Ramos (cell line): ENCODE results near the gene CD79A.

Experiments used
- in situ Hi-C: fragments of 300-500 bp; cut with MboI; formaldehyde crosslinking; loops from one replicate; pipeline ENCODE4 v1.14.3; 2022; ENCODE audit warnings: low sequenced_read_pairs; ENCODE audit not compliant: unreplicated experiment

CD79A gene

DNA sequence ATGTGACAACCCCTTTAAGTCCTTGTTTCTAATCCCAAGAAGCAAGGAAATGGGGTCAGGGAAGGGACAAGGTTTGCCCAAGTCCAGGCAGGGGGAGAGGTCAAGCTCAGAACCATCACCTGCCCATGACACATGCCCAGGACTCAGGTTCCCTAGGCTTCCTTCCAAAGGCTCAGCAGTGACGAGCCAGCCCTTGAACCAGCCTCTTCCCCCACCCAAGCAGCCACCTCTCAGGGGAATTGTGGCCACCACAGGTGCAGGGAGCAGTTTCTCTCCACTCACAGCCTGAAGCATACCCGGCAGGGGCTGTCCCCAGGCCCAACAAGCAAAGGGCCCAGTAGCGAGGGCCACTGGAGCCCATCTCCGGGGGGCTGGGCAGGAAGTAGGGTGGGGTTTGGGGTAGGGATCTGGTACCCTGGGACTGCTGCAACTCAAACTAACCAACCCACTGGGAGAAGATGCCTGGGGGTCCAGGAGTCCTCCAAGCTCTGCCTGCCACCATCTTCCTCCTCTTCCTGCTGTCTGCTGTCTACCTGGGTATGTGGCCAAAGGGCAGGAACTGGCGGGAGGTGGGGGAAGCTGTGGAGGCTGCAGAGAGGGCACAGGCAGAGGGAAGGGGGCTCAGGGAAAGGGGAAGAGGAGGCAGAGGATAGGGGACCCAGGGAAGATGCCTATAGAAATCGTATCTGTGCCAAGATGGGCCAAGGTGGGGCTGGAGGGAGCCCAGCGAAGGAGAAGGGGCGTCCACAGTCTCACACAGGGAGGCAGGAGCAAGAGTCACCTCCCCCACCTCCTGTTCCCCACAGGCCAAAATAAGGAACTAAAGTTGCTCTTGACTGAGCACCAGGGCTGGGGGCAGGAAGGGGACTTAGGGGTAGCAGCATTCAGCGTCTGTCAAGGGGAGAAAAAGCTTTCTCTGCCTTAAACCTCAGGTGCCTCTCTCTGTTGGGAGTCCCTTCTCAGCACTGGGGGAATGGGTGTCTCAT lies at the start of gene CD79A:
Gene CD79A (plus strand): TSS at position 433 of the 986 bp plus-strand sequence. CDS start 26 bp downstream, at position 459.
- in situ Hi-C loops: no loop called here

DNA sequence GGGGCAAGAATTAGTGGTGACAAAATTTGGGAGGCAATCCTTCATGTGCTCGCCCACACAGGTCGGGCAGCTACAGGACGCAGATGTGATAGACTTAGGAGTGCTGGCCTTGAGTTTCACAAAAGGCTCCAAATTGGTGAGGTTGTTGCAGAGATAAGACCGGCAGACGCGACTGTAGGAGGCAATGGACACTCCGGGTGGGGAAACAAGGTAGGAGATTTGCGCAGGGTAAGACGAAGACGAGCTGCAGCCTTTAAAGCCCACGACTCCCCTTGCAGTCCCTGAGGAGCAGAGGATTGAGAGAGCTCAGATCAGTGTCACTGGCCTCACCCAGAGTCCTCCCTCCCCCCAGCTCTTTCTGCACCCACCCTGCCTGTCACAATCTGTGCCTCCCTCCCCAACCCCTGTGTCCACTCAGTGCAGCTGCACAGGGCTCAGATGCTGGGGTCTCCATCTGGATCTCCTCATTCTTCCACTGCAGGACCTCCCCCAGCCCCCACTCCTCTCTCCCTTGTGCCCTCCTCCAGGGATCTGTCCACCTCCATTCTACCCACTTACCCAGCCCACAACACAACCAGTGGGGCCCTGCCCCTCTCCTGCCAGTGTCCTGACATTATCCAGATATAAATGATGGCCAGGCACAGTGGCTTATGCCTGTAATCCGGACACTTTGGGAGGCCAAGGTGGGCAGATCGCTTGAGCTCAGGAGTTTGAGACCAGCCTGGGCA lies 38.9 kb upstream of the CD79A start:
- in situ Hi-C loops: no loop called here

DNA sequence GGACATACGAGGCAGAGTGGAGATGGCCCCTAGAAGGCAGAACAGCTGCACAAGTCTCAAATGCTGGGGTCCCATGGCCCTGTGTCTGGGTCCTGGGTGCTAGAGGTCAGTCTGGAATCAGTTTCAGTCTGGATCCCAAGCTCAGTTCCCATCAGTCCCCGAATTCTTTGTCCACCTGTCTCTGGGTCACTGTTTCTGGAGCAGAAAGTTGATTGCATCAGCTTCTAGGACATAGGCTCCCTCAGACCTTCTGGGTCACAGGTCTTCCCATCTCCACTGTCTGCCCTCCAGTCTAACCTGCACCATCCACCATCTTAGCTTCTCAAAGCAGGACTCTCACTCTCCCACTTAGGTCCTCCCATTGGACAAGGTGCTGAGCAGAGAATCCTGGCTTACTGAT lies 37.9 kb upstream of the CD79A start:
- in situ Hi-C loops: no loop called here

DNA sequence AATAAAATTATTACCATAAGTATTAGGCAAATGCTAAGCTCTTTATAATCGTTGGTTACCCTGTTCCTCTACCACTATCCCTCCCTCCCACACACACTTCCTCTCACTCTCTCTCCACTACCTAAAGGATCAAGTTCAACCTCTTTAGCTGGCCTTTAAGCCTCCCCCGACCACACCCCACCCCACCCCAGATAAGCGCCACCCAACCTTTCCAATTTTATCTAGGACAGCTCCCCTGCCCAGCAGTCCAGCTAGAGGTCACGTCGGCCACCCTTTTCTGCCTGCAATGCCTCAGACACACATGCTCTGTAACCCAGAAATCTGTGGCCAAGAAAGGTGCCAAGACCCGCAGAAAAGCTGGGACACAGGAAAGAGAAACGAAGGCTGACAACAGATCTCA lies 33.7 kb upstream of the CD79A start:
- in situ Hi-C loops: no loop called here

DNA sequence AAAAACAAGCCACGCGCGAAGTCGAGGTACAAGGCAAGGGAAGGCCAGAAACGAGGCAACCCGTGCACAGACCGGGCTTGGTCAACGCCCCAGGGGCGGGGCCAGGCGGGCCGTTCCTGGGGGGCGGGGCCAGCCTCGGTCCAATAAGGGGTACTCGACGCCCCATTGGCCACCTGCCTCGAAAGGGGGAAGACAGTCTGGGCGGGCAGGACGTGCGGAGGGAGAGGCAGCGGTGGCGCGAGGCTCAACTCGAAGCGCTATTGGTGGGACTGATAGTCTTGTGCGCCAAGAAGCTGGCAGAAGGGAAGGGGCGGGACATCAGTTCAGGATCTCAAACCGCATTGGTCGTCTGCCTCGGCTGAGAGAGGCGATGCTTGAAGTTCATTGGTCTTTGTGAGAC lies 32.5 kb upstream of the CD79A start, which contains the start of gene LYPD4:
Gene LYPD4 (minus strand): TSS at position 83 of the 400 bp plus-strand sequence. CDS start 5,398 bp downstream, outside the sequence.
- in situ Hi-C loops: no loop called here

DNA sequence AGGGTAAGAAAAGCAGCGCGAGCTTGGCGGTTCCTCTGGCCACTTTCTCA lies 32.3 kb upstream of the CD79A start, which contains the start of gene DMRTC2:
Gene DMRTC2 (plus strand): TSS at position 42 of the 50 bp plus-strand sequence. CDS start 2,387 bp downstream, outside the sequence.
- in situ Hi-C loops: no loop called here

DNA sequence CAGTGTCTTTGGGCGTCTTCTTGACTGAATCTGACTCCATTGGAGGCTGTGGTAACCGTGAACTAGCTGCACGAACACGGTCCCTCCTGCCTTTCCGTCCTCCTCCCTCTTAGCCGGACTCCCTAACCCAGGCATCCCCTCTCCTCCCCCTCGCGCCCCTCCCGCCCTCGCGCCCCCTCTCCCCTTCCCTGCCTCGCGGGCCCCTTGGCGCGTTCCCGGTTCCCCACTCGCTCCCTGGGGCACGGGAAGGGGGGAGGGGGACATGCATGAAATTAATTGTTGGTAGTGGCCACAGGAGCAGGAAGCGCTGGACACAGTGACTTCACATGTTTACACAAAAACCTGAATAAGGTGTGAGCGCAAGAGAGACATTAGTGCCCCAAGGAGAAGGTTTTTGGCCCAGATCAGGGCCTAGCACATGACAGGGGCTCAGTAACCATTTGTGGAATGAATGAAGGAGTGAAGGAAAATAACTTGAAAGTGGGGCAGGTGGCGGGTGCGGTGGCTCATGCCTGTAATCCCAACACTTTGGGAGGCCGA lies 32.0 kb upstream of the CD79A start:
- in situ Hi-C loops: no loop called here

DNA sequence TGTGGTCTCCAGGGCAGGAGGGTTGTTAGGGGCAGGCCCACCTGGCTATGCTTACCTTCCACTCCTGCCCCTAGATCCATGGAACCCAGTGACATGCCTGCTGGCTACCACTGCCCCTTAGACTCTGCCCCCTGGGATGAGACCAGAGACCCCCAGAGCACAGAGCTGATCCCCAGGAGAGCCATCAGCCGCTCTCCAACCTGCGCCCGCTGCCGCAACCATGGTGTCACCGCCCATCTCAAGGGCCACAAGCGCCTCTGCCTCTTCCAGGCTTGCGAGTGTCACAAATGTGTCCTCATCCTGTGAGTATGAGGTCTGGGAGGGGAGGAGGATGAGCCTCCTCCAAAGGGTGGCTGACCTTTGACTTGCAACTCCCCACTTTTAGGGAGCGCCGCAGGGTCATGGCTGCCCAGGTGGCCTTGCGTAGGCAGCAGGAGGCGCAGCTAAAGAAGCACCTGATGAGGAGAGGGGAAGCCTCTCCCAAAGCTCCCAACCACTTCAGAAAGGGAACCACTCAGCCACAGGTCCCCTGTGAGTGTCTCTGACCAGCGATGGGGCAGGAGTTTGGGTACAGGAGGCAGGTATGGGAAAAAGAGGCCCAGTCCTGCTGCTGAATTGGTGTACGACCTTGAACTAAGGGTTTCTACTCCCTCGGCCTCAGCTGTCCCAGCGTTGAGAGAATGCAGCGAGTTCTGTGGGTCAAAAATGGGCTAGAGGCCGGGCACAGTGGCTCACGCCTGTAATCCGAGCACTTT lies 29.6 kb upstream of the CD79A start:
- in situ Hi-C loops: no loop called here

DNA sequence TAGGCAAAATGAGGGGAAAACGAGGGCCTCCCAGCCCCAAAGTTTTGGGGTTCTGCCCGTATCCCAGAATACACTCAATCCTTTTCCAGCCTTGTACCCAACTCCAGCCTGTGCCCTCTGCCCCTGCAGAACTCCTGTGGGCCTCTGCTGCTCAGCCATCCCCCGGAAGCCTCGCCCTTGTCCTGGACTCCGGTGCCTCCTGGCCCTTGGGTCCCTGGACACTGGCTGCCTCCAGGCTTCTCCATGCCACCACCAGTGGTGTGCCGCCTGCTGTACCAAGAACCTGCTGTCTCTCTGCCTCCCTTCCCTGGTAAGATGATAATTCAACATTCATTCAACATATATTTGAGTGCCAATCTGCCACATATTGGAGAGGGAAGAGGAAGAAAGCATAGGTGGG lies 28.4 kb upstream of the CD79A start:
- in situ Hi-C loops: no loop called here

DNA sequence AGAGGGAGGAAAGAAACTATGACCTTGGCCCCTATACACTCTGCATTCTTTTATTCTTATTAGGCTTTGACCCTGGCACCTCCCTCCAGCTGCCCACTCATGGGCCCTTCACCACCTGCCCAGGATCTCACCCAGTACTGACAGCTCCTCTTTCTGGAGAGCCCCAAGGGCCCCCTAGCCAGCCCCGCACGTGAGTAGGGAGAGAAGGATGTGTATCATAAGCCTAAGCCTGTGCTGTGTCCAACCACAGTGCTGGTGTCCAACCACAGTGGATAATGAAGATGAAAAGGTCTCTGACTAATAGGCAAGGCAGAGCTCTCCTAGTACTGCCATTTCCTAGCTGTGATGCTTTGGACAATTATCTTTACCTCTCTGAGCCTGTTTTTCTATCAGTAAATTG lies 28.0 kb upstream of the CD79A start:
- in situ Hi-C loops: no loop called here

DNA sequence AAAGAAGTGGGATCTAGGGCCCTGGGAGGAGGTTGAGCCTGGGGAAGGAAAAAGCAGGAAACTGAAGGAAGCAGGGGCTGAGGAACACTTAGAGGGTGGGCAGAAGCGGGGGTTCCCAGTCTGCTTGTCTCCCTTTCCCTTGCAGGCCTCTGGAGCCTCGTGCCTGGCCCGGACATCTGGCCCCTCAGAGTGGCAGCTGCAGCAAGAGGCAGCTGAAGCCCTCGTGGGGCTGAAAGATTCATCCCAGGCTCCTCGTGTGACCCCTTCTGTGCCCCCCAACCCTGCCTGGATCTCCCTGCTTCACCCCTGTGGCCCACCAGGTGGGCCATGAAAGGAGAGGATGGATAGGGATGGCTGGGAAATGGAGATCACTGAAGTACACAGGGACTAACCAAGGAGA lies 26.7 kb upstream of the CD79A start:
- in situ Hi-C loops: no loop called here

DNA sequence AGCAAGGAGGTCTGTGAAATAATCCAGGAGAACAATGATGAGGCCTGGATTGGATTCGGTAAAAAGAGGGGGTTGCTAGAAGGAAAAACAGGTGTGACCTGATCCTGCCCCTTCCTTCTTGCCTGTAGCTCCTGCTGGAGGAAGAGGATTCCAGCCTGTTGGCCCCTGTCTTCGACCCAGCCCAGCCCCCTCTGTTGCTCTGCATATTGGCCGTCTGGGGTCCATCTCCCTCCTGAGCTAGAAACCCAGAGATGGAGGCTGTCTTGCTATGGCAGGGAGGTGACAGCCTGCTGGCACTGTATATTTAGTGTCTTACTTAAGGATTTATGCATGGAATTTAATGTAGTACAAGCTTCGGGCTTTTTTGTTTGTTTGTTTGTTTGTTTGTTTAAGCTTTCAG lies 25.6 kb upstream of the CD79A start:
- in situ Hi-C loops: no loop called here

DNA sequence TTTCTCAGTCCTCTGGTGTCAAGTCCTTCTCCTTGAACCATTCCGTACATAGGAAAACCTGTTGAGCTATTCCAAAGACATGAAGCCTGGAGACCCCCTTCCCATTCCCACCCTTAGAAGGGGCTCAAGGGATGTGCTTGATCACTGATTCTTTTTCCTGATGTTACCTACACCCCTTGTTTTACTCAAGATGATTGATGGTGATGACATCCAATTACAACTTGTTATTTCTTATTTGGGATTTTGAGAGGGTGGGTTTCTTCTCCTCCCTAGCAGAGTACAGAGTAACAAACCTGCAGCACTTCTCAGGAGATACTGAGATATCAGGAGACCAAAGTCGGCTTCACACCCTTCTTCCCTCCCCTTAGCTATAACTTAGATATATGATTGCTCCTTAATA lies 23.7 kb upstream of the CD79A start:
- in situ Hi-C loops: no loop called here

DNA sequence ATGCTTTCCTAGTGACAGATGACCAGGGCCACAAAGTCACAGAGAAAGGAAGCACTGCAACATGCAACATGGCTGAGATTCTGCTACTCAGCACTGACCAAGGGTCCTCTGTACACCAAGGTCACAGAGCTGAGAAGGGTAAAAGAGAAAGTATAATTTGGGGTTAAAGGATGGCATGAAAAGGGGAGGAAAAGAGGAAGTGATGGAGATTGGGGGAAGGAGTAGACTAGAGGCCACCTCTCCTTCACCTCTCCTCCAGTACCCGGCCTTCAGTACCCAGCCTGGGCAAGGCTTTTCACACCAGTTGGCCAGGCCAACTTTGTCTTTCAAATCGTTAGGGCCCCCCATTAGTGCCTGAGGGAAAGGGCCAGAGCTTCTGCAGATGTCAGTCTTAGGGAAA lies 23.3 kb upstream of the CD79A start:
- in situ Hi-C loops: no loop called here

DNA sequence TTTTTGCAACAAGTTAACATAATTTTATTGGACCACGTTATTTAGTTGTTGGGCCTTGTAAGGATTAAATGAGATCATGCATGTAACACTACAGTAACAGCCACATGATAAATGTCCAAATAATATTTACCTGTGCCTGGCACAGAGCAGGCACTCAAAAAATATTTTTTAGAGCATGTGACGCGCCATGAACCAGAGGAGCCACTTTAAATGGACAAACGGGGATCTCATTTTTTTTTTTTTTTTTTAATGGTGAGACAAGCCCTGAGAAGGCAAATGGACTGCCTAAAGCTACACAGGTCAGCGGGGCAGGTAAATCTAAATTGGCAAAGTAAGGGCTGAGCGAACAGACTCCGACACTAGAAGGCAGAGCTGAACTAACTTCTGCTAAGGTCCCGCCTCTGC lies 17.9 kb upstream of the CD79A start:
- in situ Hi-C loops: no loop called here

DNA sequence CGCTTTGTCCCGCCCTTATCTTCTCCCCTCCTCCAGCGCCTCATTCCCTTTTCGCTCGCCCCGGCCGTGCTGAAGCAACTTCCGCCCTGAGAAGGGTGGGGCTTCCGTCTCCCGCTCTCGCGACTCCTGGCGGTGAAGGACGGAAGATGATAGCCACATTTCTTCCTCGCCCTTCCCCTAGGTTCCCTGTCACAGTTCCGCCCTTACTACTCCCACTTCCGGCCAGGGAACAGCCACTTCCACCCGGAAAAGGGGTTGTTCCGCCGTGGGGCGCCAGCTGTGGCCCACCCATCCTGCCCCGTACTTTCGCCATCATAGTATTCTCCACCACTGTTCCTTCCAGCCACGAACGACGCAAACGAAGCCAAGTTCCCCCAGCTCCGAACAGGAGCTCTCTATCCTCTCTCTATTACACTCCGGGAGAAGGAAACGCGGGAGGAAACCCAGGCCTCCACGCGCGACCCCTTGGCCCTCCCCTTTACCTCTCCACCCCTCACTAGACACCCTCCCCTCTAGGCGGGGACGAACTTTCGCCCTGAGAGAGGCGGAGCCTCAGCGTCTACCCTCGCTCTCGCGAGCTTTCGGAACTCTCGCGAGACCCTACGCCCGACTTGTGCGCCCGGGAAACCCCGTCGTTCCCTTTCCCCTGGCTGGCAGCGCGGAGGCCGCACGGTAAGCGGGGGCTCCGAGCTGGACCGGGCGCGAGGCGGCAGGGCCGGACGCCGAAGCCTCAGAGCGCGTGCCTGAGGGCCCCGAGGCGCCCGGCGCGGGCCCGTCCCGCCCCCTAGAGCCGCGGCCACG lies 17.3 kb upstream of the CD79A start, which contains the start of gene RPS19:
Gene RPS19 (plus strand): TSS at position 638 of the 801 bp plus-strand sequence. CDS start 520 bp downstream, outside the sequence.
- in situ Hi-C loops: no loop called here

DNA sequence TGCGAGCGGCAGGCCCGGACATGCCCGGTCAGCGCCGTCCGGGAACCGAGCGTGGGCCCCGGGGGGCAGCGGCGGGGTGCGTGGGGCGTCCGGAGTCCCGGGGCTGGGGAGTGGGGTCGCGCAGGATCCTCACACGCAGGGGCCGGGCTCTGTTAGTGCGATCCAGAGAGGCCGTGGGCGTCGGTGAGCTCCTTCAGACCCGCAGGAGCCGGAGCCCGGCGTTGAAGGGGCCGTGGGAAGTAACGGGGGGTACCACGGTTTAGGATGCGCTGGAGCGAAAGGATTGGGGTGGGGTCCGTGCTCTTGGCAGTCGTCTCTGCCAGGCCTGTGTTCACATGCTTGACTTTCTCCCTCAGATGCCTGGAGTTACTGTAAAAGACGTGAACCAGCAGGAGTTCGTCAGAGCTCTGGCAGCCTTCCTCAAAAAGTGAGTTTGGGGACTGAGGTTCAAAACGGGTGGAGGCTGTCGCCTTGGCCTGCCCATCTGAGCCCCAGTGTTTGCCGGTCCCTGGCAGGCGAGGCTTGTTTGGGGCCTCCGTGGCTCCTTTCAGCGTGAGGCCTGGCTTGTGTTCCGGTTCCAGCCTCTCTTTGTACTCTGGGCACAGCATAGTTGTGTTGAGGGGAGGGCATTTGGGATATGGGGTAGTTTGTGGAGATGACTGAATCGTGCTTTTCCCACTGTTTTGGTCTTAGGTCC lies 16.5 kb upstream of the CD79A start:
- in situ Hi-C loops: no loop called here

DNA sequence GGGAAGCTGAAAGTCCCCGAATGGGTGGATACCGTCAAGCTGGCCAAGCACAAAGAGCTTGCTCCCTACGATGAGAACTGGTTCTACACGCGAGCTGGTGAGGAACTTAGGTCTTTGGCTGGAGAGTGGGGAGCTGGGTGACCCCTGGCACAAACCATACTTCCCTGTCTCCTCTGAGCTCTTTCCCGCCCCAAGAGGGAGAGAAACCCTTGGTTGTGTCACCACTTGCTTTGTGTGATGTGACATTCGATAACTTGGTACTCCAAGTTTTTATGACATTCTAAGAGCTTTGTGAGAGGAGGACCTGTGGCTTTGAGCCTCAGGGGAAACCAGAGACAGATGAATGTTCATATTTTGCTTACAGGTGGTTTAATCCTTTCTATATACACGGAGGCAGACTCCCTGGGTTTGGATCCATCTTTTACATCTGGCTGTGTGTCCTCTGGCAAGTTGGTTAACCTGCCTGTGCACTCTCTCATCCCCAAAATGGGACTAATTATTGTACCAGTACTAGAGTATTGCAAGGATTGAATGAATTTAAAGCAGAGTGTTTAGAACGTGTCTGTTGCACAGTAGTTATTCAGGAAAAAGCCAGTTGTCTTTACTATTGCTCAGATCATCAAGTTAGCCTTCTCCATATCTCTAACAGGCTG lies 15.8 kb upstream of the CD79A start:
- in situ Hi-C loops: no loop called here

DNA sequence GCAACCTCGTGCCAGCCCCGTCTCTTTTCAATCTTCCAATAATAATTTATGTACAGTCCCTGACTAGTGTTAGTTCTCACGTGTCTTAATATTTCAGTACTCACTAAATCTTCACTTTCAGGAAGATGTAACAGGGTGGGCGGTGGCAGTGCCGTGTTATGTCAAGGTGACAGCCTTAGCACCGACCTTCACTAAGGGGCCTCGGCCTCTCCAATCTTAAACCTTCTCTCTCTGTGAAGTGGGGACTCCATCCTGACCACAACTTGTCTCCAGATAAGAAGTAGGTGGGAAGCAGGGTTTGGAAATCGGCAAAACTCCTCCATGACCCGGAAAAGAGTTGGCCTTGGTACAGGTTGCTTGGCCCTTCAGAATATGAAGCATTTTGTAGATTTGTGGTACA lies 15.2 kb upstream of the CD79A start:
- in situ Hi-C loops: no loop called here
